Measurements from ENCODE around the gene KASH5.

GRCh38 chr19:49414256-49414655, 26.2 kb downstream of the KASH5 start:
- no peak for TF ChIP-seq EZH2 (conservative IDR thresholded peaks at IDR 0.05; ENCODE audit: low read depth, low read length)
- no peak for TF ChIP-seq MAX (IDR thresholded peaks at IDR 0.05)
- TF ChIP-seq ZNF766 (CRISPR knock-in tag; IDR thresholded peaks at IDR 0.05; ENCODE audit: borderline replicate concordance) = no peak
- no peak for TF ChIP-seq ZNF704 (CRISPR knock-in tag; IDR thresholded peaks at IDR 0.05; ENCODE audit: borderline replicate concordance)
- TF ChIP-seq CTCF (CRISPR knock-in tag; IDR thresholded peaks at IDR 0.05) = no peak
- TF ChIP-seq CREB1 (IDR thresholded peaks at IDR 0.05) = no peak
- TF ChIP-seq CREB1 (CRISPR knock-in tag; IDR thresholded peaks at IDR 0.05) = no peak
- no peak for TF ChIP-seq SOX6 (IDR thresholded peaks at IDR 0.05)
- TF ChIP-seq SOX6 (CRISPR knock-in tag; IDR thresholded peaks at IDR 0.05) = no peak
- TF ChIP-seq POGK (CRISPR knock-in tag; conservative IDR thresholded peaks at IDR 0.05) = no peak
- no peak for TF ChIP-seq ZNF777 (CRISPR knock-in tag; IDR thresholded peaks at IDR 0.05)

All from HepG2 (cell line).